Measurements from ENCODE around the gene COMMD4. TPM values are rescaled to one million over a fixed set of nuclear protein-coding genes. Genes with fewer than 3 reads are reported as not detected.

The COMMD4 gene
- total and polyA plus RNA-seq, 2 of the 8 experiments (the other 6 are each of a cell fraction or from before 2014, with no cell fraction given): 131 to 236 TPM

GRCh38 chr15:75321711-75322110 is 14.2 kb upstream of the COMMD4 start (continued):
- TF ChIP-seq HDAC2 (IDR thresholded peaks at IDR 0.05; ENCODE audit: borderline replicate concordance in 1 of 2, low read depth in 2 of 2, low read length in 2 of 2) (no peak), SP4 (IDR thresholded peaks at IDR 0.05; ENCODE audit: low read length) (no peak), MAFK (IDR thresholded peaks at IDR 0.05; ENCODE audit: low read depth, low read length) (no peak)
